ENCODE measurements around the gene TAF1. TPM values are rescaled to one million over a fixed set of nuclear protein-coding genes. Genes with fewer than 3 reads are reported as not detected.
"Not testable (repeated sequence)": the region's sequence is repeated elsewhere in the genome, so short reads cannot be mapped to it uniquely, and the experiment has no call there.

Gene TAF1
- polyA plus RNA-seq, 1 experiment = 21.5 TPM

GRCh38 chrX:71372388-71372787, 6.2 kb downstream of the TAF1 start:
- Histone ChIP-seq H3K4me3 (ENCODE audit: low read depth, low read length) (no peak overlapping the region), H3K9me3 (ENCODE audit: control insufficient read depth, insufficient read depth, low read length) (no peaks in the 10 kb centered on the region), H3K27ac (ENCODE audit: low read depth, low read length) (no peak overlapping the region), H3K27me3 (ENCODE audit: control insufficient read depth, insufficient read depth, low read length) (no peaks in the 10 kb centered on the region)
- CTCF ChIA-PET = no interaction called here
- DNase-seq (ENCODE audit: low read depth, low spot score) = no peak
- no peak for TF ChIP-seq CTCF (IDR thresholded peaks at IDR 0.05; ENCODE audit: low read depth, low read length)
- POLR2A ChIA-PET = interaction anchor here (0.6 kb wide), 2 partner anchors 202 to 210 kb away, joined by 5 read pairs; no protein-coding TSS in a partner anchor

GRCh38 chrX:71378732-71379131, 12.6 kb downstream of the TAF1 start:
- DNase-seq (ENCODE audit: low read depth, low spot score) = no peak
- H3K27me3 ChIP-seq (ENCODE audit: control insufficient read depth, insufficient read depth, low read length) = no peaks in the 10 kb centered on the region
- no peak overlapping the region for H3K27ac ChIP-seq (ENCODE audit: low read depth, low read length)
- no peaks in the 10 kb centered on the region for H3K9me3 ChIP-seq (ENCODE audit: control insufficient read depth, insufficient read depth, low read length)
- ChIA-PET CTCF (no interaction called here), POLR2A (no interaction called here)
- no peak overlapping the region for H3K4me3 ChIP-seq (ENCODE audit: low read depth, low read length)
- no peak for TF ChIP-seq CTCF (IDR thresholded peaks at IDR 0.05; ENCODE audit: low read depth, low read length)

- H3K4me3 ChIP-seq (ENCODE audit: low read depth, low read length); H3K27me3 ChIP-seq (ENCODE audit: control insufficient read depth, insufficient read depth, low read length); POLR2A ChIA-PET; CTCF ChIA-PET; H3K9me3 ChIP-seq (ENCODE audit: control insufficient read depth, insufficient read depth, low read length); H3K27ac ChIP-seq (ENCODE audit: low read depth, low read length); DNase-seq (ENCODE audit: low read depth, low spot score): not testable (repeated sequence)
Measured at GRCh38 chrX:71391725-71392124, 25.6 kb downstream of the TAF1 start.

GRCh38 chrX:71393919-71394318, 27.8 kb downstream of the TAF1 start:
- POLR2A ChIA-PET = no interaction called here
- DNase-seq (ENCODE audit: low read depth, low spot score) = no peak
- no peak overlapping the region for H3K27ac ChIP-seq (ENCODE audit: low read depth, low read length)
- TF ChIP-seq CTCF (IDR thresholded peaks at IDR 0.05; ENCODE audit: low read depth, low read length) = no peak
- no peak overlapping the region for H3K4me3 ChIP-seq (ENCODE audit: low read depth, low read length)
- no peaks in the 10 kb centered on the region for H3K9me3 ChIP-seq (ENCODE audit: control insufficient read depth, insufficient read depth, low read length)
- CTCF ChIA-PET = no interaction called here
- H3K27me3 ChIP-seq (ENCODE audit: control insufficient read depth, insufficient read depth, low read length) = no peaks in the 10 kb centered on the region

- ChIA-PET CTCF (no interaction called here), POLR2A (no interaction called here)
Measured at GRCh38 chrX:71396576-71396975, 30.4 kb downstream of the TAF1 start.

More at GRCh38 chrX:71396576-71396975, 30.4 kb downstream of the TAF1 start:
- TF ChIP-seq CTCF (IDR thresholded peaks at IDR 0.05; ENCODE audit: low read depth, low read length) = no peak
- no peak for DNase-seq (ENCODE audit: low read depth, low spot score)
- Histone ChIP-seq H3K9me3 (ENCODE audit: control insufficient read depth, insufficient read depth, low read length) (no peaks in the 10 kb centered on the region), H3K4me3 (ENCODE audit: low read depth, low read length) (no peak overlapping the region), H3K27ac (ENCODE audit: low read depth, low read length) (no peak overlapping the region), H3K27me3 (ENCODE audit: control insufficient read depth, insufficient read depth, low read length) (no peaks in the 10 kb centered on the region)
